ENCODE data around the gene PBX3.
A peak's percentile ranks its signal among the peaks of the same experiment; 100 is the strongest.

The PBX3 gene

GRCh38 chr9:125999504-125999881 is 252.3 kb downstream of the PBX3 start:
- peak; percentile 19 for DNase-seq

GRCh38 chr9:126000256-126000655 is 253.1 kb downstream of the PBX3 start:
- DNase-seq: peak; percentile 54

DNA sequence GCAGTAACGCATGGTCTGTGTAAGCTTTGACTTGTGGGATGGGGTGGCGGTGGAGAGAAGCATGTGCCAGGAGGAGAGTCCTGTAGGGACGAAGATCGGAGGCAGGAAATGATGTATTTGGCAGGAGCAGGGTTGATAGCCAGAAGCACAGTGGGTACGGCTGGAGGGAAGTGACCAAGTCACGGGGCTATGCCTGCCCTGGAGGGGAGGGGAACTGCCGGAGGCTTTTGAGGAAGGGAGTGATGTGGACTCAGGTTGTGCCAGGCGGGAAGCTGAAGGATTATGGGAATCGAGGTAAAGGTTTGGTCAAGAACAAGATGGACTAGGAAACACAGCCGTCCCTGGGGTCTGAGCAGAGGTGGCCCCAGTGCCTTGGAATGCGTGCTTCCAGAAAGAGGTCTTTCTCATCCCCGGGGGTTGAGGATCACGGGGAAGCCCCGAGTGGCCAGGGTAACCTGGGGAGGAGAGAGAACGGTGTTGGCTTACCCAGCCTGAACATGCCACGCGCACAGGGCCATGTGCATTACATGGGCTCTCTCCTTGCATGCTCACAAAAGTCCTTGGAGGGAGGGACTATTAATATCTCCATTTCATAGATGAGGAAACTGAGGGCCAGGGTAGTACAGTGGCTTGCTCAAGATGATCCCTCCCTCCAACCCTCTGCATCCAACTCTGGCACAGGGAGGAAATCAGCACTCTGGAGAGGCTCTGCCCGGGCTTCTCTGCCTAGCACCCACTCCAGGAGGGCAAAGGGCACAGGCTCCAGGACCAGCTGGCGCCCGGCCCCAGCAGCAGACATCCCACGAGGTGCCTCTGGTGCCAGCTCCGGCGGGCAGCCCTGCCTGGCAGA is 253.8 kb downstream of the PBX3 start:
- DNase-seq: peak; percentile 45

DNA sequence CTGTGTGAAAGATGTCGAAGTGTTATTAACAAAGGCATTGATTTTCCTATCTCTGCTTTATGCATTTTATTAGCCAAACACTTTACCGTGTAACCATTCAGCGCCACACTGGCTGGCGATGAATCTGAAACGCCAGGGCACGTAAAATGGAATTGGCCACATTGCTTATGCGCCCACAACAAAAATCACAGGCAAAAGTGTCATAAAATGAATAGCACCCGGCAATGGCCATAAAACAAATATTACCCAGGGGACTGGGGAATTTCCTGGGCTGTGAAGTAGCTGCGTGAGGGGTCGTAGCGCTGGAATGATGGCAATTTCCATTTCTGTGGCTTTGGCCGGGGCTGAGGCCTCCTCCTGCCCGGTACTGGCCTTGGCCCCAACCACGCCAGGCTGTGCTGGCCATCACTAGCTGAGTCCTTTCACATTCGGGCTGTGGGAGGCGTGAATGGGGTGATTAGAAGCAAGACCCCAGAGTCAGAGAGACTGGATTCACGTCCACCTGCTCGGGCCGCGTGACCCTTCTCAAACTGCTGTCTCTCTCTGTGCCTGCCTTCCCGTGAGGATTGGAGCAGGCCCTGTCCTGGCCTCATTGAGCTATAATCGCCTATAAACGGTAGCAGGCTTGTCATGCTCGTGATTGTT is 254.5 kb downstream of the PBX3 start:
- DNase-seq: peak; percentile 27

DNA sequence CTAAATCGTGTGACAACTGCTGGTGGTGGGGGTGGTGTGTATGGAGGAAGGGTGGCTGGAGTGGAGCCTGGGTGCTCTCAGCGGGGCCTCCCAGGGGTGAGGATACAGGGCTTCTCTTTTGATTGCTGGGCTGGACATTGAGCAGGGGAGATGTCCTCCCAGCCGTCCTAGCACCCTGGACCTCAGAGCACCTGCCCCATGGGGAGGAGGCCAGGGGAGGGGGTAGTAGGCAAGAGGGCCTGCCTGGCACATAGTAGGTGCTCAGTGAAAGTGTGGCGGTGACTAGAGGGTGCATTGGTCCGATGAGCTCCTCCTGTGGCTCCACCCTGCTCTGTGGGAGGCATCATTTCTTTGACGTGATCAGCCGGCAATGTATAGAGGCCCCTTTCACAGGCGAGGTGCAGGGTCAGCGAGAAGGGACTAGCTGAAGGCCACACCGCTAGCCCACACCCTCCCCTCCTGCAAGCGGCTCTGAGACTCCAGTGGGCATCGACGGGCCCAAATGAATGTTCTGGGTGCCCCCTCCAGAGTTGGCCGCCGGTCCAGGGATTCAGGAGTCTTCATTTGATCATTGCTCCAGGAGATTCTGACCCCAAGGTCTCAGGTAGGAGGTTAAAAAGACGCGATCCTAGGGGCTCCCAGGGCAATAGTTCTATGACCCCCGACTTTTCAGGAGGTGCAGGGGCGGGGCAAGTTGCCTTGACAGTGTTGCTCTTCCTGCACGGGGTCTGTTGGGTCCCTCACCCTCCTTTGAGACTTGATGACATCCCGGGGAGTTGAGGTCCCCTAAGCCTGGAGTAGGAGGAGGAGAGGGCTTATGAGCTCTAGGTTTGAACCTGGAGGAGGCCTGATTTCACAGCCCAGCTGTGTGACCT is 255.5 kb downstream of the PBX3 start:
- no peak for DNase-seq

- no peak for DNase-seq
Observed at GRCh38 chr9:126009047-126009446, 261.9 kb downstream of the PBX3 start.

DNA sequence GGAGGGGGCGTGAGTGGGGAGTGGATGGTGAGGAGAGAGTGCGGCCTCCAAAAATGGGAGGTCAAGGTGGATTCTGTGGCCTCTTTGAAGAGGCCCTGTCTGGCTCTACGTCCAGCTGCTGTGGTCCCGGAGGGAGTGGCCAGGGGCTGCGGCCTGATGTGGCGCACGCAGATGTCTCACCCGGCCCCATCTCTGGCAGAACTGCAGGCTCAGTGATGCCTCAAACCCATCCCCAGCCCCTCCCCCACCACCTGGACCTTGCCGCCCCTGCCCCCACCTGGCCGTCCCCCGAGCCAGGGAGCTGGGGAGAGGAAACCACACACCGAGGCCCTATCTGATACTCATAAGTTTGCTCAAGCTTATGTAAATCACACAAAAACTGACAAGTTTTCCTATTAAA is 267.6 kb downstream of the PBX3 start:
- DNase-seq: no peak

DNA sequence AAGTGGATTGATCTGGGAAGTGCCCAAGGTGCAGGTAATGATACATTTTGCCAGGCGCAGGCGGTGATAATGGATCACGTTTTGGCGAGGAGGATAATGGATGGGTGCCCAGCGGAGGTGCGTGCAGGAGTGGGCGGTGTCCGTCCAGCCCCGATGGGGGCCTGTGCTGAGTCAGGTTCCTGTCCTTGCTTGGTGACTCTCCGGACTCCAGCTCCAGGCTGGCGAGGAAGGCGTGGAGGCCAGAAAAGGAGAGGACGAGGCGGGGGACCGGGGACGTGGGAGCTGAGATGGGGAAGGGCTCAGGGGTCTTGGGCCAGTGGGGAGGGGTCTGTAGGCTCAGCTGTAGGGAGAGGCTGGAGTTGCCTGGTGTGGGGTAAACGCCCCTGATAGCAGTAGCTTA is 268.3 kb downstream of the PBX3 start:
- no peak for DNase-seq

GRCh38 chr9:126016579-126017290 is 269.6 kb downstream of the PBX3 start:
- no peak for DNase-seq

Measured in activated effector memory CD4-positive, alpha-beta T cell treated with anti-CD3 and anti-CD28 coated beads, Interleukin-2, amount 50 U/mL, for 16 hours (primary cell).